ENCODE data around the gene TCAIM.
"Not testable (repeated sequence)": the region's sequence is repeated elsewhere in the genome, so short reads cannot be mapped to it uniquely, and the experiment has no call there.

TCAIM gene

DNA sequence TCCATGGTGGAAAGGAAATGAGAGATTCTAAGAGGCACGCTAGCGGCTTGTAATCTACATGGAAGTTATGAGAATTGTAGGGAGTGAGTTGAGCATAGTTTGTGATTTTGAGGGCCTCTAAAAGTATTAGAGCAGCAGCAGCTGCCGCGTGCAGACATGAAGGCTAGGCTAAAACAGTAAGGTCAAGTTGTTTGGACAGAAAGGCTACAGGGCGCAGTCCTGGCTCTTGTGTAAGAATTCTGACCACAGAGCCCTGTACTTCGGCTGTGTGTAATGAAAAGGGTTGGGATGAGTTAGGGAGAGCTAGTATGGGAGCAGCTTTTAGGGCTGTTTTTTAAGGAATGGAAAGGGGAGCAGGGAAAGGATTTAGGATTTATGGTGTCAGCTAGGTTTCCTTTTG is 8.0 kb downstream of the TCAIM start:
- DNase-seq (ENCODE audit: low read depth): not testable (repeated sequence)

DNA sequence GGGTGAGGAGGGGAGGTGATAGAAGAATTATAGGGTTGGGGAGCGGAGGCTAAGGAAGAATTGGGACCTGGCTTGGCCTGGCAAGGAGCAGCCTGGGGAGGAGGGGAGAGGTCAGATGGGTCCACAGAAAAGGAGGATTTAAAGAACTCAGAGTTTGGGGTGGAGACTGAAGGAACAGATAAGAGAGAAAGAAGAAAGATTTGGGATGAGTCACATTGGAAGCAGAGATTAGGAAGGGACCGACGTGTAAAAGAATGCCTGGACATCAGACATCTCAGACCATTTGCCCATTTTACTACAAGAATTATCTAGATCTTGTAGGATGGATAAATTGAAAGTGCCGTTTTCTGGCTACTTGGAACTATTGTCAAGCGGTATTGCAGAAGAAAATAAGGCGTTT is 10.4 kb downstream of the TCAIM start:
- DNase-seq (ENCODE audit: low read depth): no peak

DNA sequence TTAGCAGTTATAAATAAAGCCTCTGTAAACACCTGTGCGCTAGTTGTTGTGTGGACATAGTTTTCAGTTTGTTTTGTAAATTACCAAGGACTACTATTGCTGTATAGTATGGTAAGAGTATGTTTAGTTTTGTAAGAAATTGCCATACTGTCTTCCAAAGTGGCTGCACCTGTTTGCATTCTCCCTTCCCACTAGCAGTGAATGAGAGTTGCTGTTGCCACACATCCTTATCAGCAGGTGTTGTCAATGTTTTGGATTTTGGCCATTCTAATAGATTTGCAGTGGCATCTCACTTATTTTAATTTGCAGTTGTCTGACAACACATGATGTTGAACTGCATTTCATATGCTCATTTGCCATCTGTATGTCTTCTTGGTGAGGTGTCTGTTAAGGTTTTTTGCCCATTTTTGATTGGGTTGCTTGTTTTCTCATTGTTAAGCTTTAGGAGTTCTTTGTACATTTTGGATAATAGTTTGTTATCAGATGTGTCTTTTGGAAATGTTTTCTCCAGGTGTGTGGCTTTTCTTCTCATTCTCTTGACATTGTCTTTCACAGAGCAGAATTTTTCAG is 14.9 kb downstream of the TCAIM start:
- DNase-seq (ENCODE audit: low read depth): no peak

DNA sequence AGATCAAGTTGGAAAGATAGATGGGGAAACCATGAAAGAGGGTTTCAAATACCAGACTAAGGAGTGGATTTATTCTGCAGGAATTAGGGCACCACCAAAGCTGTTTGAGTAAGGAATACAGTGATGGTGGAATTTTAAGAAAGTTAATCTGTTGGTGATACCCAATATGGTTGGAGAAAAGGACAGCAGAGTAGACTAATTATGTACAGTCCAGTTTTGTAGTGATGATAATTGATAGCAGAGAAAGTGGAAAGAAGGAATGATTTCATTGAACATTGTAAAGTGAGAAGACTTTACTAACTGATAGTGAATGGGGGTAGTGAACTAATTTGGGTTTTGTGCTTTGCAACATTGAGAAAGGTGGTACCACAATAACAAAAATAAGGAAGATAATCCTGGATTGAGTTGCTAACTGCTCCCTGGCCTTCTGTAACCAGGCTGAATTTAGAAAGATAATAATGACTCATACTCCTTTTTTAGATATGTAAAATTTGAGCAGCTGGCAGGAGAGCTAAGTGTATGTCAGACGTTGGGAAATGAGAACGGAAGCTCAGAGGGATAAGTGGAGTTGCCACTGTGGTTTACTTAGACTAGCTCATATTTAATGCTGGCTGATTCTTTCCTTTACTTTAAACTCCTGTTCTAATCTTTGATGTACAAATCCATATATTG is 16.9 kb downstream of the TCAIM start:
- no peak for DNase-seq (ENCODE audit: low read depth)

DNA sequence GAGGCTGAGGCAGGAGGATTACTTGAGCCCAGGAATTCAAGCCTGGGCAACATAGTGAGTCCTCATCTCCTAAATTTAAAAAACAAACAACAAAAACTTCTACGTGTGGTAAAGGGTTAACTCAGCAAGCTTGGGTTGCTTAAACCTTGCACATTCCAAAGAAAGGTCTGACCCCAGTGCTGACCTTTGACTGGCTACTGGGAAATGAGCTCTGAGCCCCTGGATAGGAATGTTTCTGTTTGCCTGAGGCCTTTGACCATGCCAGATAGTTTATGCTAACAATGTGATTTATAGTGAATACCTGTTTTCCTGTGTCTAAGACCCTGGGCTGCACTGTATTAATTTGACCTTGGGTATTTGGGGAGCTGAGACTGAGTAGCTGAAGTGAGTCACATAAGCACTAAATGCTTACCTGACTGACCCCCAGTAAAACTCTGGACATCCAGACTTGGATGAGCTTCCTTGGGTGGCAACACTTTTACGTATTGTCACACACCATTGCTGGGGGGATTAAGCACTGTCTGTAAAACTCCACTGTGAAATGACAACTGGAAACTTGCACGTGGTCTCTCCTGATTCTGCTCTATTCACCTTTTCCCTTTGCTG is 20.7 kb downstream of the TCAIM start:
- no peak for DNase-seq (ENCODE audit: low read depth)

DNA sequence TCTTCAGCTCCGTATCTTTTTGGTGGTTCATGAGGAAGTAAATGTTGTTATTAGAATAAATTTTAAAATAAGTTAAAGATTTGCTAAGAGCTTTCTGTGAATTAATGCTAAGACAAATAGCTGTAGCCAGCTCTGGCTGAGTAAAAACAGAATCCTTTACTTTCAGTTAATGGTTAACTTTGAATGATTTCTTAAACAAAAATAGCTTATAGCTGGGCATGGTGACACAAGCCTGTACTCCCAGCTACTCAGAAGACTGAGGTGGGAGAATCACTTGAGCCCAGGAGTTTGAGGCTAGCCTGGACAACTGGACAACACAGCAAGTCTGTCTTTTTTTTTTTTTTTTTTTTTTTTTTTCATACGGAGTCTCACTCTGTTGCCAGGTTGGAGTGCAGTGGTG is 25.0 kb downstream of the TCAIM start:
- no peak for DNase-seq (ENCODE audit: low read depth)

DNA sequence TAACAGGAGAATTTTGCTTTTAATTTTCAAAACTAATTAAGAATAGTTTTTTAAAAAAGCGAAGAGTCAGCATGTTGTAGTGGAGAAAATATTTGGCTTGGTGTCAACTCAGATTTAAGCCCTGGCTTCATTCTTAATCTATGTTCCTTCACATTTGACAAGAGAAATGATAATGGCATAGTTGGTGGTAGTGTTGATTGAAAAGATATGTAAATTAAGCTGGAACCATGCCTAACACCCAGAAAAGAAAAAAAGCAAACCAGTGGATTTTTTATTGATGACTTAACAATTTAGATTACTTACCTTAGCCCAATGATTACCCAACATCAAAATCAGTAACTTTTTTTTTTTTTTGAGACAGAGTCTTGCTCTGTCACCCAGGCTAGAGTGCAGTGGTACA is 27.4 kb downstream of the TCAIM start:
- DNase-seq (ENCODE audit: low read depth): no peak

DNA sequence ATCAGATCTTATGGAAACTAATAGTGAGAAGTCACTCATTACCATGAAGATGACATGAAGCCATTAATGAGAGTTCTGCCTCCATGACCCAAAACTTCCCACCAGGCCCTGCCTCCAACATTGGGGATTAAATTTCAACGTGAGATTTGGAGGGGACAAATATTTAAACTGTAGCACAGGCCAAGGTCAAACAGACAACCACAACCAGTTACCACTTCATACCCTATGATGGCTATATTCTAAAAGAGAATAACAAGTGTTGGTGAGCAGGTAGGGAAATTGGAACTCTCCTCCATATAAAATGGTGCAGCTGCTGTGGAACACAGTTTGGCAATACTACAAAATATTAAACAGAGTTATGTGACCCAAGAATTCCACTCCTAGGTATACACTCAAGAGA is 36.9 kb downstream of the TCAIM start:
- DNase-seq (ENCODE audit: low read depth): no peak

DNA sequence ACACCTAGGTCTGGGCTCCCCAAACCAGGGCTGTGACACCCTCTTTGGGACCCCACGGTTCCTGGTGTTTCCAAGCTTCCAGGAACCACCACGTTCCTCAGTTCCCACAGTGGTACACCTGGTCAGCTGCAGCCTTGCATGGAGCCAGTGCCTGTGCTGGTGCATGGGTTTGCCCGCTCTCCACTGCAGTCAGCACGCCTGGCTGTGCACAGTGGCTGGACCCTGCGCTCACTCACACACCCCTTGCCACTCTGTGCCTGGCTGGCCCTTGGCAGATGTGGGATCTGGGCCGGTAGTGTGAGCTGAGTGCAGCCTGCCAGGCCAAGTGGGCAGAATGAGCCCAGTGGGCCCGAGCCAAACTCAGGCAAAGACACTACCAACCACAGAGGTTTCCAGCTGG is 48.8 kb downstream of the TCAIM start:
- DNase-seq (ENCODE audit: low read depth): no peak

DNA sequence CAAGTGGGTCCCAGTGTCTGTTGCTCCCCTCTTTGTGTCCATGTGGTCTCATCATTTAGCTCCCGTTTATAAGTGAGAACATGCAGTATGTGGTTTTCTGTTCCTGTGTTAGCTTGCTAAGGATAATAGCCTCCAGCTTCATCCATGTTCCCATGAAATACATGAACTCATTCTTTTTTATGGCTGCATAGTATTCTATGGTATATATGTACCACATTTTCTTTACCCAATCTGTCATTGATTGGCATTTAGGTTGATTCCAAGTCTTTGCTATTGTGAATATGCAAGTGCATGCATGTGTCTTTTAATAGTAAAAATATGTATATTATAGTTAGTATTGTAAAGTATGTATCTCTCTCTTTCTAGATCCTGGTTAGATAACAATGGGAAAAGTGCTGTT is 53.9 kb downstream of the TCAIM start:
- DNase-seq (ENCODE audit: low read depth): no peak

DNA sequence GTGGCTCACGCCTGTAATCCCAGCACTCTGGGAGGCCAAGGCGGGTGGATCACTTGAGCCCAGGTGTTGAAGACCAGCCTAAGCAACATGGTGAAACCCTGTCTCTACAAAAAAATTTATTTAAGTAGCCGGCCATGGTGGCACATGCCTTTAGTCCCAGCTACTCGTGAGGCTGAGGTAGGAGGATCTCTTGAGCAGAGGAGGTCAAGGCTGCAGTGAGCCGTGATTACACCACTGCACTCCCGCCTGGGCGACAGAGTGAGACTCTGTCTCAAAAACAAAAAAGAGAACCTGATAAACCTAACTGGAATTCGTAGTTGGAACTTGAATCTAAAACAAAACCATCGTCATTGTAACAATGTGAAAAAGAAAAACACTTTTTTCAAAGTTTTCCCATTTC is 57.1 kb downstream of the TCAIM start:
- DNase-seq (ENCODE audit: low read depth): no peak

DNA sequence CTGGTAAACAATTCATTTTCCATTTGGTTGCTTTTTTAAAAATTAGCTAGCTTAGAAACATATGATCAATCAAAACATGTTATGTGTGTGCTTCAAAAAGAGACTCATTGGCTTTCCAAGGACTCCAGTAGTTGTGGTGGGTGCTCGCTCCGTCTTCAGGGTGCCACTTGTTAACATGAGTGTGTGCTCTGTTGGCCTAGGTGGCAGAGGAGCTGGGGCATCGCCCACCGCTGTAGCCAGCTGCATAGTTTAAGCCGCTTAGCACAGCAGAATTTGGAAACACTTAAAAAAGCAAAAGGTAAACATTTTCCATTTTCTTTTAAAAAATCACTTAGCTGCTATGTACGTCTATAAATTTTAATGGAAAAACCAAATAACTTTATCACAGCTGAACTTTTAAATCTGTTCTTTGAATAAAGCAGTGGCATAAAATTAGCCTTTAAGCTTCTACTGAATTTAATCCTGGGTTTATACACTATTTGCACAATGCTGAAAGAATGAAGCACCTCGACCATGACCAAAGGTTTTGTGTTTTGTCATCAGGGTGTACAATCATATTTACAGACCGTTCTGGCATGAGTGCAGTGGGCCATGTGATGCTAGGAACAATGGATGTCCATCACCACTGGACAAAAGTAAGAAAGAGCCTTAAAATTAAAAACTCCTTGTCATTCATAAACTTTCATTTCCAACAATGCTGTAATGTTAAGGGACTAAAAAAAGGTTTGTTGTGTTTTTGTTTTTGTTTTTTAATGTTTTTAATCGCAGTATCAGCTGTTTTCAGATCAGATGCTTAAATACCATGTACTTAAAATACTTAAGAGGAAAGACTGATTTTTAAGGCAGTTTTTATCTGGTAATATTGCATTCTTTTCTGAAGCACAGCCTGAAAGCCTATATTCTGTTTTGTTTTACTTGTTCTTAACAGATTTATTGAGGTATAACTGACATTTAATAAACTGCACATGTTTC is 57.9 kb downstream of the TCAIM start:
- no peak for DNase-seq (ENCODE audit: low read depth)

DNA sequence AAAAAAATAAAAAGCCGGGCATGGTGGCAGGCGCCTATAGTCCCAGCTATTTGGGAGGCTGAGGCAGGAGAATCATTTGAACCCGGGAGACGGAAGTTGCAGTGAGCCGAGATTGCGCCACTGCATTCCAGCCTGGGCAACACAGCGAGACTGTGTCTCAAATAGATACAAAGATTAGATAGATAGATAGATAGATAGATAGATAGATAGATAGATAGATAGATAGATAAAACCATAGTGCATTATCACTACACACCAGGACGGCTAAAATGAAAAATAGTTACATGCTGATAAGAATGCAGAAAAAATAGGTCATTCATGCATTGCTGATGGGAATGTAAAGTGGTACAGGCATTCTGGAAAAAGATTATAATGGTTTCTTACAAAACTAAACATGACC is 59.7 kb downstream of the TCAIM start:
- DNase-seq (ENCODE audit: low read depth): not testable (repeated sequence)

DNA sequence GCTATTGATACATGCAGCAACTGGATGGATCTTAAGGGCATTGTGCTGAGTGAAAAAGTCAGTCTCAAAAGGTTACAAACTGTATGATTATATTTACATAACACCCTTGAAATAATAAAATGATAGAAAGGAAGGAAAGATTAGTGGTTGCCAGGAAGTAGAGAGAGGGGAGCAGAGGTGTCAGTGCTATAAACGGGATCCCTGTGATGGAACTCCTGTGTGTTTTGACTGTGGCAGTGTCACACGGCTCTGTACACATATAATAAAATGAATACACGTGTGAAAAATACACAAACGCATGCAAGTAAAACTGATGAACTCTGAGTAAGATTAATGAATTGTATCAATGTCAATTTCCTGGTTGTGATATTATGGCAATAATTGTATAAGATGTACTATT is 60.3 kb downstream of the TCAIM start:
- no peak for DNase-seq (ENCODE audit: low read depth)

DNA sequence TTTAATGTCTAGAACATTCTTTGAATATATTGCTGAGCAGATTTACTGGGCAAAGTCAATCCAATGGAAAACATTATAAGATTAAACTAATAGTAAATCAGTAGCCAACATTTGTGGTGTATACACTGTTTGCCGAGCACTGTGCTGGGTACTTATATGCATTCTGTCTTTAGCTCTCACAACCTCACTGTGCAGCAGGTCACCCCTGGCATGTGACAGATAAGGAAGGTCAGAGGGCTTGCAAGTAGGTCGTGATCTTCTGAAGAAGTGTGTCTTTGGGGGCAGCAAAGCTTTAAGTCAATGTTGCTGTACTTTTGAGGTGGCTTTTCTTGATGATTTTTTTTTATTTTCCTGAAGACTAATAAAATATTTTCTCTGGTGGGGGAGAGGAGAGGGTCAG is 62.2 kb downstream of the TCAIM start:
- DNase-seq (ENCODE audit: low read depth): no peak

DNA sequence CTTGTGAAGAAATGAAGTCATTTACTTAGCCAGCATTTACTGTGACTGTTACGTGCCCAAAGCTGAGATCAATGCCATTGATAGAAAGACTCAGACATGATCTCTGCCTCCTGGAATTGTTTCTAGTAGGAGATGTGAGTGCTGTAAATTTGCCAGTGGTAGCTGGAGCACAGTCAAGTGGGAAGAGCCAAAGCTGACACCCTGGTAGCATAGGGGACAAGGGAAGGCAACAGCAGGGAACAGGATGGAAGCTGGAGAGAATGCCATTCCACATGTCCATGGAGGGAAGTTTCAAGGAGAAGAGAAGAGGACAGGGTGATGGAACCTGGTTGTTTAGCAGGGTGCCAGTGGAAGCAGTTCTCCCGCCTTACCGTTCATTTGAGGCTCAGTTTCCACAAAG is 64.0 kb downstream of the TCAIM start:
- DNase-seq (ENCODE audit: low read depth): no peak

DNA sequence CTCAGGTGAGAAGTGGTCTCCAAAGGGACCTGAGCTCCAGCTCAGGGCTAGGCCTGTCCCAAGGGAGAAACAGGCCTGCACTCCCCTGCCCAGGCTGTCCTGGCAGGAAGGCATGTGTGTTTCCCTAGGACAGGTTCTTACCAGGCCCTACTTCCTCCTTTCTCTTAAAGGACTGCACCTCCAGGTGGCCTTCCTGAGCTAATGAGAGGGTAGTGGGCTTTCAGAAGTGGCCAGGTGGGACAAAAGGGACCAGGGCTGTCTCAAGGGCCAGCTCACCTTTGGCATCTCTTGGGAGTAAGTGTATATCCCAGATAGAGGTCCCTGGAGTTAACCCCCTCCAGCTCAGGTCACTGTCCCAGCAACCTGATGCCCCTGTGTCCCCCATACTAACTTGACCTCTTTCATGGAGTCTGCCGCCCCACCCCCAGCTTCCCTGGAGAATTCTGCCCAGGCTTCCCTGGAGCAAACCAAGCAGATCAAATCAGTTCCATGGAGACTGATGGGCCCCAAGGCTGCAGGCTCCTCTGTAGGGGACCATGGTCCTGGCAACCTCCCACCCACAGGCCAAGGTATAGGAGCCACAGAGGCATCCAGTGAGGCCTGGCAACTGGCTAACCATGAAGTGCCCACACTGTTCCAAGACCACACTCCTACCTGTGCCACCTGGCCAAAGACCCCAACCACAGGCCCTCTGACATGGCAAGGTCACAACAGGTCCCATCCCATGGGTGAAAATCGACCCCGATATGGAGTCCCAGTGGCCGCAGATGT is 71.3 kb downstream of the TCAIM start:
- no peak for DNase-seq (ENCODE audit: low read depth)

DNA sequence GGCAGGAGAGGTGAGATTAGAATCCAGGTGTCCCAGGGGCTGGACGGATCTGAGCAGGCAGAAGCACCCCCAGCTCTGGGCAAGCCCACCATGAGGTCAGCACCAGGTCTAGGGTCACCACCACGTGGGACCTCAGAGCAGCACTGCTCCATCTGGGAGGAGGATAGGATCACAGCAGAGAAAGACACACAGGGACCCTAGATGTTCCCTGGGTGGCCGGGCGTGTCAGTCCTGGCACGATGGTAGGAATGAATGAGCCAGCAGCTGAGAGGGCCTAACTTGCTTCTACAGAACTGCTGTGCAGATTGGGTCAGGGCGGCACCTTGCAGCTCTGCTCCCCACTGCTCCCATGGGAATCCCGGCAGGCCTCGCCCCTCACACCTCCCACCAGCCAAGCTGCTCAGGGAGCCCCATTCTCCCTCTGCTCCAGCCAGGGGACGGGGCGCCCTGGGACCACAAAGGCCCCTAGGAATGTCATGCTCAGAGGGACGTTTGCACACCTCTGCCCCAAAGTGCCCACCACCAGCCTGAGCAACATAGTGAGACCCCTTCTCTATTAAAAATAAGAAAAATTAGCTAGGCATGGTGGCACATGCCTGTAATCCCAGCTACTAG is 72.6 kb downstream of the TCAIM start:
- DNase-seq (ENCODE audit: low read depth): no peak

DNA sequence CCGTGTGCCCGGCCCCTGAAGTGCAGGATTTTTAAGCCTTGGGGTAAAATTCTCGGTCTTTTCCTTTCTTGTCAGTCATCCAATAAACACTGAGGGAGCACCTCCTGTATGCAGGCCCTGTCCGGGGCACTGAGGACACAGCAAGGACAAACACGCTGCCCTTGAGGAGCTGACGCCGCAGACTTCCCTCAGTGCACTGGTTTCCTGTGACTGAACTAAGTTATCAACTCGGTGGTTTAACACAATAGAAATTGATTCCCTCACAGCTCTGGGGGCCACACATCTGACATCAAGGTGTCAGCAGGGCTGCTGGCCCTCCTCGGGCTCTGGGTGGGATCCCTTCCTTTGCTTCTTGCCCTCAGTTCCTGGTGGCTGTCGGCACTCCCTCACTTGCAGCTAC is 73.8 kb downstream of the TCAIM start:
- no peak for DNase-seq (ENCODE audit: low read depth)

DNA sequence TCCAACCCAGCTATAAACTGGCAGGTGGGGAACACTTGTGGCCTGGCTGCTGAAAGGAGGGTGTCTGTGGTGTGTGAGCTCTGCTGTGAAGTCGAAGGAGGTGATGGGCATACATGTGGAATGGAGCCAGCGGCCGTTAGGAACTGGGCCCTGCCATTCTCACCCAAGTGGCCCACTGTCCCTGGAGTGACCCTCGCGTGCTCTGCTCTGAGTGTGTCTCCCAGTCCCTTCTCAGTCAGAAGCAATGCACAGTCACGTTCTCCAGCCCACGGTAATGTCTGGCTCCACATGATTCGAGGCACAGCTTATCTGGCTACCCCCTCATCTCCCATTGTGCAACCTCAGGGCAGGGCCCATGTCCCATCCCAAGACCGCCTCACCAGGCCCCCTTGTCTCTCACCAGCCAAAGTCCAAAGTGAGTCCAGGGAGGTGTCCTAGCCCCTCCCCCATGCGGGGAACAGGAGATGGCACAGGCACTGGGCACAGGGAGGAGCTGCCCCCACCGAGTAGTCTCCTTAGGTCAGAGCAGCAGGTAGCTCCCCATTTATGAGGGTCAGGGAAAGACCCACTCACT is 76.0 kb downstream of the TCAIM start:
- no peak for DNase-seq (ENCODE audit: low read depth)

DNA sequence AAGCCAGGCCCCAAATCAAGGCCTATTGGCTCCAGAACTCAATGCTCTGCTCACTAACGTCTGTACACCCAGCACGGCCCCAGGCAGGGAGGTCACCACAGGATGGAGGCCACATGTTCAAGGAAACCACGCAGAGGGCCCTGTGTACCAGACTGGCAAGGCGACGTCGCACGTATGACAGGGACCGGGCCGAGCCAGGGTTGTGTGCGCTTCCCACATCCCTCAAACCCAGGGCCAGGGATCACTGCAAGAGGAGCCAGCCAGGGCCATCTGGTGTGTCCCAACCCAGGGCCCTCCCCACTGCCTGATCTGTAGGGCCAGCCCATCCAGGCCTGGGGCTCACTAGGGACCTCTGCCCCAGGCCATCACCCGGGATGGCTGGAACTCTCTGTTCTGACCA is 76.9 kb downstream of the TCAIM start:
- DNase-seq (ENCODE audit: low read depth): no peak
